NCI-H1694 (cell line): ENCODE data around the gene SDS.

Experiments used
- DNase-seq: peaks from one replicate; lab custom pipeline; 2025; lab: John Stamatoyannopoulos, UW

The SDS gene, protein sequence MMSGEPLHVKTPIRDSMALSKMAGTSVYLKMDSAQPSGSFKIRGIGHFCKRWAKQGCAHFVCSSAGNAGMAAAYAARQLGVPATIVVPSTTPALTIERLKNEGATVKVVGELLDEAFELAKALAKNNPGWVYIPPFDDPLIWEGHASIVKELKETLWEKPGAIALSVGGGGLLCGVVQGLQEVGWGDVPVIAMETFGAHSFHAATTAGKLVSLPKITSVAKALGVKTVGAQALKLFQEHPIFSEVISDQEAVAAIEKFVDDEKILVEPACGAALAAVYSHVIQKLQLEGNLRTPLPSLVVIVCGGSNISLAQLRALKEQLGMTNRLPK

DNA sequence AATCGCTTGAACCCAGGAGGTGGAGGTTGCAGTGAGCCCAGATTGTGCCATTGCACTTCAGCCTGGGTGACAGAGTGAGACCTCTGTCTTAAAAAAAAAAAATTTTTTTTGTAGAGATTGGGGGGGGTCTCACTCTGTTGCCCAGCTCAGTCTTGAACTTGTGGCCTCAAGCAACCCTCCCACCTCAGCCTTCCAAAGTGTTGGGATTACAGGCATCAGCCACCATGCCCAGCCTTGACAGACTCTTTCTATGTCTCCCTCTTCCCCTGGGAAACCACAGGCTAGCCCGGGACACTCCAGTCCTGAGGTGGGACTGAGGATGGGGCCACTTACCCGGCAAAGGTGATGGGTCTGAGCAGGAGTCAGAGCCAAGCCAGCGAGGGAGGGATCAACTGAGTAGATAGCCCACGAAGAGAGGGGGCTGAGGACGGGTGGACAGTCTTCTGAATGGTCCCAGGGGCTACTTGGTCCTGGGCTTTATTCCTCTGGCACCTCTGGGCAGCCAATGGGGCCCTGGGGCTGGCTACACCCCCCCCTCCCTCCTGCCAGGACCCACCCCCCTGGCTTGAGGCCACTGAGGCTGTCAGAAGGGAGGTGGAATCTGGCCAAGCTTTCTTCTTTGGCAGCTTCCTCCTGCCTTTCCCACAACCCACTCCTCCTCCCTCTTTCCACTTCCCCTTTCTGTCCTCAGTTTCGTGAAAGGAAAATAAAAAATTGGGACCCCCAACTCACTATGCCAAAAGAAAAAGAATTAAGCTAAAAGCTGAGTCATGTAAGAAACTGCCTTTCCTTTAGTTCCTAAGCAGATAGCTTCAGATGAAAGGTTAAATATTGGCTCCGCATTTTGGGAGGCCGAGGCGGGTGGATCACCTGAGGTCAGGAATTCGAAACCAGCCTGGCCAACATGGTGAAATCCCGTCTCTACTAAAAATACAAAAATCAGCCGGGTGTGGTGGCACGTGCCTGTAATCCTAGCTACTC is at the start of gene SDS:
Gene SDS (minus strand): TSS at position 453 of the 981 bp plus-strand sequence. CDS start 4,179 bp downstream, outside the sequence.
- peak; percentile 12 for DNase-seq

DNA sequence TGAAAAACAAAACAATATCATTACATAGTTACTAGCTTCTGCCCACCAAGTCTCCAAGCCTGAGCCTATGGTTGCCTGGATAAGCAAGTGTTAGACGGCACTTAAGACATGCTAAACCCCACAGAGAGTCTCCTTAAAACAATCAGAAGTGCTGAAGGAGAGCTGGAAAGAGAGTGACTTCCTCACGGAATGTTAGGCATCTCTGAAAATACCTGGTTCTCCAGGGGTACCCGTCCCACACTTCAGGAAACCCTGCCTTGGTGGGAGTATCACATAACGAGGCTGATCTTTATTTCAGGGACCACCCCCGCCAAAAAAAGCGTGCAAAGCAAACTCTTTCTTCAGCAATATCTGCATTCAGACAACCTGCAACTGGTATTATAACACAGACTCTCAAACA is 49.6 kb upstream of the SDS start:
- no peak for DNase-seq

DNA sequence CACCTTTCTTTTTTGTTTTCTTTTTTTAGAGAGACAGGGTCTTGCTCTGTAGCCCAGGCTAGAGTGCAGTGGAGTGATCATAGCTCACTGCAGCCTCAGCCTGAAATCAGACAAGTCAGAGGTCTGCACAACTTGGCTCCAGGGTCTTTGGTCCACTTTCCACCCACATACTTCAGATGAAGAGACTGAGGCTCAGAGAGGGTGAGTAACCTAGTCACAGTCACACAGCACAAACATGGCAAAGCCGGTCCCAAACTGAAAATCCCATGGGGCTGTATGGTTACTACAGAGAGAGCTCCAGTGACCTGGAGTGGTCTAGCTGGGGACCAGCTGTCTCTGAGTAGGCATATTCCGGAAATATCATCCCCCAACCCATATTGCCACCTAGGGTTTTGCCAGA is 48.8 kb upstream of the SDS start:
- DNase-seq: no peak

DNA sequence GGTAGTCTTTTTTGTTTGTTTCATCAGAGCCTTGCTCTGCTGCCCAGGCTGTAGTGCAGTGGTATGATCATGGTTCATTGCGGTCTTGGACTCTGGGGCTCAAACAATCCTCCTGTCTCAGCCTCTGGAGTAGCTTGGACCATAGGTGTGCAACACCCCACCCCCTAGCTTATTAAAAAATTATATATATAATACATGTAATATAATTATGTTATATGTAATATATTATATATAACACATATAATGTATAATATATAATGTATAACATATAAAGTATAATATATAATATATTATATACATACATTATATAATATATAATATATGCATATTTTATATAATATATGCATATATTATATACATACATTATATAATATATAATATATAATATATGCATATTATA is 46.2 kb upstream of the SDS start:
- no peak for DNase-seq

DNA sequence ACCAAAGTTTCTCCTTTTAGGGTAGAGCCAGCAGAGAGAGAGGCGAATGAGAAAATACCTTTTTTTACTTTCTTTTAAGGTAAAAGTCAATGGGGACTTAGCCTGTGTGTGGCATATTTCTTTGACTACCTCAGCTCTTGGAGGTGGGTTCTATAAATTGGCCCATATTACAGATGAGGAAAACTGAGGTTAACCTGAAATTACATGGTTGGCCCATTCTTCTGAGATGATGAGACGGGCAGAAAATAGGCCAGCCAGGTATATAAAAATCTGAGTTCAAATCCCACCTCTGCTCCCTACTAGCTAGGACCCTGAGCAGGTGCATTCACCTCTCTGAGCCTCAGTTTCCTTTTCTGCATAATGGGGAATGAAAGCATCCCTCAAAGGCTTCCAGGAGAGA is 45.6 kb upstream of the SDS start:
- no peak for DNase-seq

DNA sequence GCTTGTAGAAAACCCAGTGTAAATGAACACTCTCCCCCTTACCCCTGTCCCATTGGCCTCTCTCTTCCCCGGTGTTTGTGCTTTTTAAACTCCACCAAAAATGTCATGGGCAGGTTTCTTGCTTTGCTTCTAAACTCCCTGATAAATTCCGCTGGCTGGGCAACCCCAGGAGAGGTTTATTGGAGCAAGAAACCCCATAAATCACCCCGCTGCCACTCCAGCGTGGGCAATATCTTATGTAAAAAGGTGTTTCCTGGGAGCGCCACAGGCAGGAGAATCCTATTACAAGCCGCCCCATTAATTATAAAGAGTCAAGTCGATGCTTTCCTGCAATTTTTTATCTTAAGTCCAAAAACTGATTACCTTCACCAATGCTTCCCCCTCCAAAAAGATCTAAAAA is 45.2 kb upstream of the SDS start:
- DNase-seq: no peak

DNA sequence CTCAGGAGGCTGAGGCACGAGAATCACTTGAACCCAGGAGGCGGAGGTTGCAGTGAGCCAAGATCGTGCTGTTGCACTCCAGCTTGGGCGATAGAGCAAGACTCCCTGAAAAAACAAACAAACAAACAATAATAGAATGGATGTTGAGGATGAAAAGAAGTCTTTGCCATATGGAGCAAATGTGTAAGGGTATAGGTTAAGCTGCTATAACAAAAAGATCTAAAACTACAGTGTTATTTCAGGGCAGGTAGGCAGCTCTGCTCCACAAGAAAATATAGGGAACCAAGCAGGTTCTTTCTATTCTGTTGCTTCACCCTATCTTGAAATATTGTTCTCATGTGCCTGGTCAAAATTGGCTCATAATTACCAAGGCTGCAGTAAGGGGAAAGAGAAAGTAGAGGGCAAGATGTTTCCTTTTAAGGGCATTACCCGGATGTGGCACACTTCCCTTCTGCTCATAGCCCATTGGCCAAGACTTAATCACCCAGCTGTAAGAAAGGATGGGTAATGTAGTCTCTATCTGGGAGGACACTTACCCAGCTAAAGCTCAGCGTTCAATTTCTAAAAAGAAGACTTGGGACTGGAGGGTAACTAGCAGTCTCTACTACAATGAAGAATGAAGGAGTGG is 42.0 kb upstream of the SDS start:
- DNase-seq: no peak

DNA sequence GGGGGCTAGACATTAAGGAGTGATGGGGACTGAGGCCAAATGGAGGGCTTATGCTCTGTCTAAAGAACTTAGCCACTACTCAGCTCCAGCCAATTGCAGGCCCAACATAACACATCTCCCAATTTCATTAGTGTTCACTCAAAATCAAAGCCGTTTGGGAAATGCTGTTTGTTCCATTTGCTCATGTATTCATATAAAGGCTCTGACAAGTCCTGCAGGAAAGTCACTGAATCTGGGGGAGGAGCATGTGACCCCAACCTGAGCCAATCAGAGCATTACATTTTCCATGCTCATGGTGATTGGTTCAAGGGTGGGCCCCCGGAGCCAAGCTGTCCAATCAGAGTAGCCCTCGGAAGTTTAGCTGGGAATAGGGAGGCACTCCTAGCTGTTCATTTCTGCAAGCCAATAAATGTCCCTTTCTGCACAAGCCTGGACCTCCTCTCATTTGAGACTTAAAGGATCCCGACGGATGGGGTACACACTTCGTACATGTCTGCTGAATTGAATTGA is 39.4 kb upstream of the SDS start:
- DNase-seq: no peak

DNA sequence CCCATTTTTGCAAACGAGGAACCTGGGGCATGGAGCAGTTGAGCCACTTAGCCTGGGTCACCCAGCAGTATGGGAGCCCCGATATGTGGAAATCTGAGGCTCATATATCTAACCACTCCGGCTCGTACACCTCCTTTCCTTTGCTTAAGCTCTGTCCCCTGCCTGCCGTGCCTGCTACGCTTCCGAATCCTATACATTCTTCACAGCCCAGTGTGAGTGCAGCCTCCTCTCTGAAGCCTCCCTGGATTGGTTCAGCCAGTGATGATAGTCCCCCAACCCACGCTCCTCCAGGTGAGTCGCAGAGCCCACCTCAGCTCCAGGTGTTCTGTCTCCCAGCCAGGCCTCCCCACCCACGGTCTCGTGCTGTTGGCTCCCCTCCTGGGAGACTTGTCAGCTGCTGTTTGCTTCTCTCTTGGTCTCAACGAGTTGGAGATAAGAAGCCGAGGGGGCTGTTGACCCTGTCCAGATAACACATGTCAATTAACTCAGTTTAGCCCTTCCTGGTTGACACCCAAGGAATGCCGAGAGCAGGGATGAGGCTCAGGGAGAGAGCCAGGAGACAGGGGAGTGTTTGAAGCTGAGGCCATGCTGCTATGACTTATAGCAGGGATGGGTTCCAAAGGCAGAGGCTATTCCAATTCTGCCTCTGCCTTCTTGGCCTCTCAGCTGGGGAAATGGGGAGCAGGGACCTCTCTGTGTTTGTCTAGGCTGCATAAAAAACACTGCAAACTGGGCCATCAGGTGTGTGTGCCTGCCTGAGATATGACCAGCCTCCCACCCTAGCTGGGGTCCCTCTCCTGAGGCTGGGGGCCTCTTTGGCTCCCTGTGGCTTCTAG is 37.5 kb upstream of the SDS start:
- DNase-seq: no peak

DNA sequence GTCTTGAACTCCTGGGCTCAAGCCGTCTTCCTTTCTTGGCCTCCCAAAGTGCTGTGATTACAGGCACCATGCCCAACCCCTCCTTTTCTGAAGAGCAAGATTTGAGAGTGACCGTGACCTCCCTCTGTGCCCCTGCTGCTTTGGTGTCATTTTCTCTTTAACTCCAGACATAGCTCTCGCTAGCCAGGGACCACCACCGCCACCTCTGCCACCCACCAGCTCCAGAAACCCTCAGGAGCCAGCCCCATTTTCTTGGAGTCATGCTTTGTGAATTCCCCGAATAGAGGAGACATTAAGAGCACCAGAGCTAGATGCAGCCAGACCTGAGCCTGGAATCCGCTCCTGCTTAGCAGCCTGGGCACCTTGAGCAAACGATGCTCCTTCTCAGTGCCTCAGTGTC is 36.6 kb upstream of the SDS start:
- DNase-seq: no peak

DNA sequence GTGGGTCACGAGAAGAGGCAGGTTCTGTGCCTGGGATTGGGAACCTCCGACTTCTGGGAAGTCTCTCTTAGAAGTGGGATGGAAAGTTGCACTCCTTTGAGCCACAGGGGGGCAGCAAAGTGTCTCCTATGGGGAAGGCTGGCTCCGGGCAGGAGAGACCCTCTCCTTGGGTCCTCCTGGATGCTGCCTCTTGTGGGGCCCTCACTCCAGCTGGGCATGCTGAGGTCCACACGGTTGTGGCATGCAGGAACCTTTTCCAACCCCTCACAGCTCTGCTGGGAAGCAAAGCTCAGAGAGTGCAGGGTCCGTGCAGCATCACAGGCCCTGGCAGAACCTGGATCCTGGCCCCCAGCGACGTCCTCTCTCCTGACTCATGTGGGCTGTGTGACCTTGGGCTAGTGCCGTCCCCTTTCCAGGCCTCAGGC is 35.9 kb upstream of the SDS start:
- DNase-seq: peak; percentile 71

DNA sequence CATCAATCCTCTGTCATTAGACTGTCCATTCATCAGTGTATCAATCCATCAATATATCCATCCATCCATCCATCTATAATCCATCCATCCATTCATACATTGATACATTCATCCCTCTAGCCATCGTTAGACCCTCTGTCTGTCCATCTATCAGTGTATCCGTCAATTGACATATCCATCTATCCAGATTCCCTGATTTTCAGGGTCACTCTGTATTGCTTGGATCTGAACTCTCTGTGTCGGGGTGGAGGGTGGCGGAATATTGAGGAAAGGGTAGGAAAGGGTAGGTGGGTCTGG is 35.6 kb upstream of the SDS start:
- no peak for DNase-seq

DNA sequence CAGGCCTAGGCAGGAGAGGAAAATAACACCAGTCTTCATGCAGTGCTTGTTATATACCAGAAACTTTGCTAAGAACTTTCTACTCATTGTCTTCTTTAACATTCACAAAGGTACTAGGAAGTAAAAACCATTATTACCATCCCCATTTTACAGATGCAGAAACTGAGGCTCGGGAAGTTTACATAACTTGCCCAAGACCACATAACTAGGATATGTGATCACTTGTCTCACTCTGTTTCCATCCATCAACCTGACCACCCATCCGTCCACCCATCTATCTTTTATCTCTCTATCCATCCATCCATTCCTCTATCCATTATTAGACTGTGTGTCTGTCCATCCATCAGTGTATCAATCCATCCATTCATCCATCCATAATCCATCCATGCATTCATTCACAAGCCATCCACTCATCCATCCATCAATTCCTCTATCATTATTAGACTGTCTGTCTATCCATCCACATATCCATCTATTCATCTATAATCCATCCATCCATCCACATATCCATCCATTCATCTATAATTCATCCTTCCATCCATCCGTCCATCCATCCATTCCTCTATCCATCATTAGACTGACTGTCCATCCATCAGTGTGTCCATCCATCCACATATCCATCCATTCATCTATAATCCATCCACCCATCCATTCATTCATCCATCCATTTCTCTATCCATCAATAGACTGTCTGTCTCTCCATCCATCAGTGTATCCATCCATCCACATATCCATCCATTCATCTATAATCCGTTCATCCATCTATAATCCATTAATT is 35.0 kb upstream of the SDS start:
- DNase-seq: no peak

DNA sequence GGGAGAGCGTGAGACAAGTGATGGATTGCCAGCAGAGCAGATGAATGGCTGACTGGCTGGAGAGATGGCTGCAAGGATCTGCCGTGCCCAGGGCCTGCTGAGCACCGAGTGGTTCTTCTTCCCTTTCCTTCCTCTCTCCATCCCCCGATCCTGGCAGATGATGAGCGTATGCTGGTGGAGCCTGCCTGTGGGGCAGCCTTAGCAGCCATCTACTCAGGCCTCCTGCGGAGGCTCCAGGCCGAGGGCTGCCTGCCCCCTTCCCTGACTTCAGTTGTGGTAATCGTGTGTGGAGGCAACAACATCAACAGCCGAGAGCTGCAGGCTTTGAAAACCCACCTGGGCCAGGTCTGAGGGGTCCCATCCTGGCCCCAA is 34.0 kb upstream of the SDS start:
- DNase-seq: no peak

DNA sequence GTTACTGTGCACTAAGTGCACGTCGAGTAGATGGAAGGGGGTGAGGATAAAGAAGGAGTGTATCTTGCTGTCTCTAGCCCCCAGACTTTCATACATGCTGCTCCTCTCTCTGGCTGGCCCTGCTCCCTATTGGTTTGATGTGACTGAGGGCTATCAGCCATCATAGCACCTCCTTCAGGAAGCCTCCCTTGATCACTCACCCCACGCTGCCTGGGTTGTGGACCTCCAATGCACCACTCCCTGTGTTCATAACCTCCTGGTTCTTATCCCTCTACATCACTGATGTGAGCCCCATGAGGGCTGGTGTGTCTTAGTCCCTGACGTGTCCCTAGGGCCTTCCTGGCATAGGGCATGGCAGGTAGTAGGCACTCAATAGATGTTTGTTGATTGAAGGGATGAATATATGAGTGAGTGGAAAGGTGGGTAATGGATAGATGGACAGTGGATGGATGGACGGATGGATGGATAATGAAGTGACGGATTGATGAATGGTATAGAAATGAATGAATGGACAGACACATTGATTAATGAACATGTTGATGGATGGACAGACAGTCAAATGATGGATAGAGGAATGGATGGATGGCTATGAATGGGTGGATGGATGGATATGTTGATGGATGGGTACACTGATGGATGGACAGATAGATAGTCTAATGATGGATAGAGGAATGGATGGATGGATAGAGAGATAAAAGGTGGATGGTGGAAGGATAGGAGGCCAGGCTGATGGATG is 33.5 kb upstream of the SDS start:
- DNase-seq: no peak

DNA sequence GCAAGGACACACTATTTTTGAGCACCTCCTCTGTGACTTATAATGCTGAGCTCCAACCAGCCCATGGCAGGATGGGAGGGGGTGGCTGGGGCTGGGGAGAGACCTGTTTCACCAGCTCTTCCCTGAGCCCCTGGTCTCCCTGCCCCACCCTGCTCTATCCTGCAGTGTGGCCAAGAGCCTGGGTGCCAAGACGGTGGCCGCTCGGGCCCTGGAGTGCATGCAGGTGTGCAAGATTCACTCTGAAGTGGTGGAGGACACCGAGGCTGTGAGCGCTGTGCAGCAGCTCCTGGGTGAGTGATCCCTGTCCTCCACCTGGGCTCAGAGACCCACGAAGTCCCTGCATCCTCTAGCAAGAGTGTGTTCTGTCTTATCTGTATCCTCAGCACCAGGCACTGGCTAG is 32.9 kb upstream of the SDS start:
- no peak for DNase-seq

DNA sequence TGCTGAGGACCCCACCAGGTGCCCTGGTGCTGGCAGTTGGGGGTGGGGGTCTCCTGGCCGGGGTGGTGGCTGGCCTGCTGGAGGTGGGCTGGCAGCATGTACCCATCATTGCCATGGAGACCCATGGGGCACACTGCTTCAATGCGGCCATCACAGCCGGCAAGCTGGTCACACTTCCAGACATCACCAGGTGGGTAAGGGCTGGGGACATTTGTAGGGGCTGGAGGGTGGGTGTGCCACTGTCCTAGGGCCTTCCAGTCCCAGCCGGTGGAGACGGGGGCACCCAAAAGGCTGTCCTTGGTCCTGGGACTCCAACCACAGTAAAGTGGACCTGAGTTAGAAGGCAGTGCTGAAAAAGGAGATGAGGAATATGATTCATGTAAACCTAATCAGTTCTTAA is 31.7 kb upstream of the SDS start:
- no peak for DNase-seq

DNA sequence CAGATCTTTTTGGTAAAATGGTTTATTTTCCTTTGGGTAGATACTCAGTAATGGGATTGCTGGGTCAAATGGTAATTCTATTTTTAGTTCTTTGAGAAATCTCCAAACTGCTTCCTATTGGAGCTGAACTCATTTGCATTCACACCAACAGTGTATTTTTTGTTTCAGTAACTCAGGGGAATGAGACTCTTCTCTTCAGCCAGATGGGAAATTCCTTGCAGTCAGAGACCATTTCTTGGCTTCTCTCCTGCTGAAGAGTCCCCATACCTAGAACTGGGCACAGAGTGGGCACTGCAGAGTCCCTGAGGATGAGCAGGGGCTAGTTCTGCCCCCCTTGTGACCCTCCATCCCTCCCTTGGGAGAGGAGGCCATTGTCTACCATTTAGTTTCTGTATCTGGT is 29.3 kb upstream of the SDS start:
- DNase-seq: no peak

DNA sequence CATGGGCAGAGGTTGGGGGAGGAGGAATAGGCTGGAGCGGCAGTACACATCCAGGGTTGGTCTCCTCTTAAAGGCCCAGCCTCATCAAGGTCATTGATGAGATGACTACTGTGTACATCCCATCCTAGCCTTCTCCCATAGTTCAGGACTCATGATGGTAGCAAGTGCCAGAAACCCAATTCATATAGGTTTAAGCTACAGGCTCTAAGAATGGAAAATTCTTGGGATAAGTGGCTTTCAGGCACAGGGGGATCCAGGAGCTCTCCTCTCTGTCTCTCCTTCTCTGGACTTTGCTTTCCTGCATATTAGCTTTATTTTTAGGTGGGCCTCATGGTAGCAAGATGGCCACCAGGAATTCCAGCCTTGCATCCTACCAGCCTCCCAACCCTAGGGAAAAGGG is 24.8 kb upstream of the SDS start:
- DNase-seq: no peak

DNA sequence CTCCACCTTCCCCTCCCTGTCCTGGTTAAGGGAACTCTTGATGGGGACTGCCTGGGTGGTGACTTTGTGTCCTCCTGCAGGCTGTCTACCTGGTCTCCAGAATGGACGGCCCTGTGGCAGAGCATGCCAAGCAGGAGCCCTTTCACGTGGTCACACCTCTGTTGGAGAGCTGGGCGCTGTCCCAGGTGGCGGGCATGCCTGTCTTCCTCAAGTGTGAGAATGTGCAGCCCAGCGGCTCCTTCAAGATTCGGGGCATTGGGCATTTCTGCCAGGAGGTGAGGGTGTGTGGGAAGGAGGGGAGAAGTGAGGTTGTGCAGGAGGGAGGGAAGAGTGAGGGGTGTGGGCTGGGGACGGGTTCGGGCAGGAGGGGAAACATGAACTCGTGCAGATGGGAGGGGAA is 24.2 kb upstream of the SDS start:
- DNase-seq: no peak
